ENCODE results near the gene PRTFDC1. TPM values are rescaled to one million over a fixed set of nuclear protein-coding genes. Genes with fewer than 3 reads are reported as not detected.

The PRTFDC1 gene
- total RNA-seq, 4 donors from 2014 or later = 3.4 to 20.6 (median 13.9) TPM

DNA sequence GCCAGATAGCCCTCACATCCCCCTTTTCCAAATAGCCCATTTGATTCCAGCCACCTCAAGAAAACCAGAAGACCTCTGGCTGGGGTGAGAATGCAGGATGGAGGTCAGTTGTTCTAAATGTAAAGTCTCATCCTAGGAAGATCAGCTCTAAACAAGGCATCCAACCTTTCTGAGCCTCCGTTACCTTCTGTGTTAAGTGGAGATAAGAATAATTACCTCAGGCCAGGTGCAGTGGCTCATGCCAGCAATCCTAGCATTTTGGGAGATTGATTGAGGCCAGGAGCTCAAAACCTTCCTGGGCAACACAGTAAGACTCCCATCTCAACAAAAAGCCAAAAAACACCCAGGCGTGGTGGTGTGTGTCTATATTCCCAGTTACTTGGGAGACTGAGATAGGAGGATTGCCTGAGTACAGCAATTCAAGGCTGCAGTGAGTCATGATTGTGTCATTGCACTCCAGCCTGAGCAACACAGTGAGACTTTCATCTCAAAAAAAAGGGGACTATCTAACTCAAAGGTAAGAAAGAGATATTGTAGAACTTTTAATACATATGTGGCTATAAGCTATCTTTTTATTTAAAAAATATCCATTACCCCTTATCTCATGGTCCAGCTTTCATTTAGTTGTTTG, 43.5 kb downstream of the PRTFDC1 start:
- peak in 1 of 3 donors; percentile 80 for DNase-seq
- H3K27ac ChIP-seq = peak overlapping the region in 1 of 4 donors; percentile 9
- H3K4me3 ChIP-seq = no peak overlapping the region
- H3K4me1 ChIP-seq = peaks cover 0 to 4% (median 0%) of the 10 kb centered on the region in 4 donors
- no peaks in the 10 kb centered on the region for H3K27me3 ChIP-seq
- no peaks in the 10 kb centered on the region for H3K9me3 ChIP-seq
- no peaks in the 10 kb centered on the region for H3K36me3 ChIP-seq
- TF ChIP-seq, protein P1, sequence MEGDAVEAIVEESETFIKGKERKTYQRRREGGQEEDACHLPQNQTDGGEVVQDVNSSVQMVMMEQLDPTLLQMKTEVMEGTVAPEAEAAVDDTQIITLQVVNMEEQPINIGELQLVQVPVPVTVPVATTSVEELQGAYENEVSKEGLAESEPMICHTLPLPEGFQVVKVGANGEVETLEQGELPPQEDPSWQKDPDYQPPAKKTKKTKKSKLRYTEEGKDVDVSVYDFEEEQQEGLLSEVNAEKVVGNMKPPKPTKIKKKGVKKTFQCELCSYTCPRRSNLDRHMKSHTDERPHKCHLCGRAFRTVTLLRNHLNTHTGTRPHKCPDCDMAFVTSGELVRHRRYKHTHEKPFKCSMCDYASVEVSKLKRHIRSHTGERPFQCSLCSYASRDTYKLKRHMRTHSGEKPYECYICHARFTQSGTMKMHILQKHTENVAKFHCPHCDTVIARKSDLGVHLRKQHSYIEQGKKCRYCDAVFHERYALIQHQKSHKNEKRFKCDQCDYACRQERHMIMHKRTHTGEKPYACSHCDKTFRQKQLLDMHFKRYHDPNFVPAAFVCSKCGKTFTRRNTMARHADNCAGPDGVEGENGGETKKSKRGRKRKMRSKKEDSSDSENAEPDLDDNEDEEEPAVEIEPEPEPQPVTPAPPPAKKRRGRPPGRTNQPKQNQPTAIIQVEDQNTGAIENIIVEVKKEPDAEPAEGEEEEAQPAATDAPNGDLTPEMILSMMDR (IDR thresholded peaks at IDR 0.05) = no peak
- no peak for TF ChIP-seq POLR2A (IDR thresholded peaks at IDR 0.05)

GRCh38 chr10:24907956-24908355, 44.5 kb downstream of the PRTFDC1 start:
- Histone ChIP-seq H3K4me3 (no peak overlapping the region), H3K27me3 (no peaks in the 10 kb centered on the region), H3K36me3 (no peaks in the 10 kb centered on the region), H3K27ac (no peak overlapping the region), H3K4me1 (peaks cover 0 to 9% (median 0%) of the 10 kb centered on the region in 4 donors), H3K9me3 (no peaks in the 10 kb centered on the region)
- TF ChIP-seq POLR2A (IDR thresholded peaks at IDR 0.05) = no peak
- TF ChIP-seq, protein P1 (IDR thresholded peaks at IDR 0.05) = no peak
- no peak for DNase-seq

- no peak overlapping the region for H3K4me3 ChIP-seq
- no peak for DNase-seq
- no peak overlapping the region for H3K27ac ChIP-seq
- peaks cover 0 to 18% (median 3%) of the 10 kb centered on the region in 4 donors for H3K4me1 ChIP-seq
- no peaks in the 10 kb centered on the region for H3K36me3 ChIP-seq
- no peaks in the 10 kb centered on the region for H3K9me3 ChIP-seq
- TF ChIP-seq POLR2A (IDR thresholded peaks at IDR 0.05) = no peak
- TF ChIP-seq, protein P1 (IDR thresholded peaks at IDR 0.05) = no peak
- H3K27me3 ChIP-seq = no peaks in the 10 kb centered on the region
Observed at GRCh38 chr10:24906372-24906771, 46.0 kb downstream of the PRTFDC1 start.

GRCh38 chr10:24904824-24905223, 47.6 kb downstream of the PRTFDC1 start:
- no peak overlapping the region for H3K4me3 ChIP-seq
- H3K4me1 ChIP-seq = peaks cover 0 to 23% (median 5%) of the 10 kb centered on the region in 4 donors
- no peaks in the 10 kb centered on the region for H3K36me3 ChIP-seq
- H3K27me3 ChIP-seq = no peaks in the 10 kb centered on the region
- TF ChIP-seq POLR2A (IDR thresholded peaks at IDR 0.05) = peak in 1 of 2 donors; percentile 13
- TF ChIP-seq, protein P1 (IDR thresholded peaks at IDR 0.05) = peak in 3 of 6 experiments; percentile 36 to 57 (median 44)
- H3K27ac ChIP-seq = peak overlapping the region in 3 of 4 donors; percentile 21 to 75 (median 40)
- peak in 2 of 3 donors; percentile 64 to 80 for DNase-seq
- H3K9me3 ChIP-seq = no peaks in the 10 kb centered on the region

- Histone ChIP-seq H3K4me1 (peaks cover 0 to 23% (median 5%) of the 10 kb centered on the region in 4 donors), H3K4me3 (no peak overlapping the region), H3K27ac (peak overlapping the region; percentile 60 to 88 (median 66)), H3K36me3 (no peaks in the 10 kb centered on the region), H3K9me3 (no peaks in the 10 kb centered on the region), H3K27me3 (no peaks in the 10 kb centered on the region)
- DNase-seq = no peak
- TF ChIP-seq, protein P1 (IDR thresholded peaks at IDR 0.05) = no peak
- TF ChIP-seq POLR2A (IDR thresholded peaks at IDR 0.05) = no peak
Observed at GRCh38 chr10:24902400-24902728, 50.0 kb downstream of the PRTFDC1 start.
